ENCODE data around the gene RNF6.

The RNF6 gene

DNA sequence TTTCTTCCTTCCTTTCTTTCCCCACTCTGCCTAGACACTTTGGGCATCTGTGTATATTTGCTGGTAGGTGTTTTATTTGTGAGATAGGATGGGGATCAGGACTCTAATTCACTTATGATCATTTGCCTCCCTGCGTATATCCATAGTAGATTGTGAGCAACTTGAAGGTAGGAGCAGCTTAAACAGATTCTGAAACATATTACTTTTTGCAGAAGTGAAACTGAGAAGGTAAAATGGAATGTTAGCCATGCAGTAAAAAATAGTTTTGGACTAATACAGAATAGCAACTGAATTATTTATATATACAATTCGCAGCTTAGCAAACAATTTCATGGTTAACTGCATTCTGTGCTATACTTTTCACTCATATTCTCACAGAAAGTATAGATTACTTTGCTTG is 38.7 kb downstream of the RNF6 start:
- no peak for TF ChIP-seq JUND (IDR thresholded peaks at IDR 0.05; ENCODE audit: low read depth)
- no peak for DNase-seq (ENCODE audit: low read depth in 1 of 2, low spot score in 1 of 2)
- in situ Hi-C loops (cut with HindIII; ENCODE audit: low pct_unique_long_range_greater_than_20kb, low sequenced_read_pairs): no loop called here

DNA sequence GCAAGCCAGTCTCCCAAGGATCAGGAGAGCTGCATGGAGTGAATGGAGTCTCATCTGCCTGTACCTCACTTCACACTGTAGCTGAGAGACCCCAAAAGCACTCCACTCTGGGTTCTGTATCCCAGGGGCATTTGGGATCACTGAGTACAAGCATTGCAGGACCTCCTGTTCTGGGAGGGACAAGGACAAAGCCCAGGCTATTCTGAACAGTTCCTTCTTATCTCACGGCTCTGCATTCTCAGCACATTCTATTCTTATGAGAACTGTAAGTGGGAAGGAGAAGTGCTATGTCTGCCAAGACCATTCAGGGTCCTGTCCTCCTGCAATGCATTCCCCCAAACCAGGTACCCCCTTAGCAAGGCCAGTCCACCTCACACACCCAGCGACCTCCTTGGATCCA is 42.8 kb downstream of the RNF6 start:
- no peak for TF ChIP-seq JUND (IDR thresholded peaks at IDR 0.05; ENCODE audit: low read depth)
- in situ Hi-C loops (cut with HindIII; ENCODE audit: low pct_unique_long_range_greater_than_20kb, low sequenced_read_pairs): no loop called here
- no peak for DNase-seq (ENCODE audit: low read depth in 1 of 2, low spot score in 1 of 2)

DNA sequence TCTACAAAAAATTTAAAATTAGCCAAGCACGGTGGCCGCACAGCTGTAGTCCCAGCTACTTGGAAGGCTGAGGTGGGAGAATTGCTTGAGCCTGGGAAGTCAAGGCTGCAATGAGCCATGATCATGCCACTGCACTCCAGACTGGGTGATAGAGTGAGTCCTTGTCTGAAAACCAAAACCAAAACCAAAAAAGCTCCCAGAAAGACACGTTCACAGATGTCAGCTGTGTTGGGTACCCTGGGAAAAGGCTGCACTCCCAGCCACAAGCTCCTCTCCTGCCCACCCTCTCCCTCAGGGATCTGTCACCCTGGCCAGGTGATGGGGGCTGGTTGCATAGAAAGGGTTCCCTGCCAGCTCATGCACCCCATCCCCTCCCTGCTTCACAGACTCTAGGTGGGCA is 53.3 kb downstream of the RNF6 start:
- TF ChIP-seq JUND (IDR thresholded peaks at IDR 0.05; ENCODE audit: low read depth): no peak
- in situ Hi-C loops (cut with HindIII; ENCODE audit: low pct_unique_long_range_greater_than_20kb, low sequenced_read_pairs): no loop called here
- no peak for DNase-seq (ENCODE audit: low read depth in 1 of 2, low spot score in 1 of 2)

DNA sequence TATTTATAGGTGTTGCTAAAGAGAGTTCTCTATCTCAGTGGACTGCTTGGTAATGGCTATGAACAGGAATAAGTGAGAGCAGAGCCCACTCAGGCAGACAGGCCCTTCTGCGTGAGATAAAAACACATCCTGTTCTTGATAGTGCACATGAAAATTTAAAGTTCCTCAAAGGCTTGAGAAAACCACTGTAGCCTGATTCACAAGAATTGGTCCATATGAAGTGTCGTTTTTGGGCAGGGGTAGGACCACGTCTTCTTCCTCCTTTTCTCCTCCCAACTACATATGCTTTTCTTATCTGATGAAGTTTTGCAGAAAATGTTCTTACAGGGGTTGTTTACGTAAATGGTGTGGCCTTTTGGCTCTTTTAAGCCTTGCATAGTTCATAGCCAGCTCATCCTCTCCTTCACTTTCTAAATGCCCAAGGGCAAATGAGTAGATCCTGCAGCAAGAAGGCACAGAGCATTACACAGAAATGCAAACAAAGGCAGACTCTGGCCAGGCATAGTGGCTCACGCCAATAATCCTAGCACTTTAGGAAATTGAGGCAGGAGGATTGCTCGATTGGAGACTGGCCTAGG is 53.8 kb downstream of the RNF6 start:
- no peak for TF ChIP-seq JUND (IDR thresholded peaks at IDR 0.05; ENCODE audit: low read depth)
- in situ Hi-C loops (cut with HindIII; ENCODE audit: low pct_unique_long_range_greater_than_20kb, low sequenced_read_pairs): no loop called here

DNA sequence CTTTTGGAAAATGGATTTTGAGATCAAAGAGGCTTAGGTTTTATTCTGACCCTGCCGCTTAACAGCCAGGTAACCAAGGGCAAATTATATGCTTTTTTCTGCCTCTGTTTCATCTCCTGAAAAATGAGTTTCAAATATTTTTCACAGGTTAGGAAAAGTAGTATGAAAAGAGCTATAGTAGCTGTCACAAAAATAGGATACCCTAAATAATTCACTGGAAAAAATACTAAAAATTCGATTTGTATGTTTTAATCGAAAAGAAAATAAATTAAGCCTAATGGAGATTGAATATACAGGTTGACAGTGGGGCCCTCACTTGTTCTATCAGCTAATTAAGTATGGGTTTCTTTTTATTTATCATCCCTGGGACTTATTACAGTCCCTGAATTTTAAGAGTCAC is 58.3 kb downstream of the RNF6 start:
- TF ChIP-seq JUND (IDR thresholded peaks at IDR 0.05; ENCODE audit: low read depth): no peak
- no peak for DNase-seq (ENCODE audit: low read depth in 1 of 2, low spot score in 1 of 2)
- in situ Hi-C loops (cut with HindIII; ENCODE audit: low pct_unique_long_range_greater_than_20kb, low sequenced_read_pairs): no loop called here

More for the DNA sequence above, 53.8 kb downstream of the RNF6 start:
- DNase-seq (ENCODE audit: low read depth in 1 of 2, low spot score in 1 of 2): peak in 1 of 2 experiments; percentile 37
